Fibroblast of the conjunctiva (primary cell): ENCODE measurements around the gene PSMC1.

ENCODE experiments used
- DNase-seq: peaks from one replicate; pipeline ENCODE4 v3.0.0-alpha.2; 2010; ENCODE audit warnings: low read depth

PSMC1 gene

DNA sequence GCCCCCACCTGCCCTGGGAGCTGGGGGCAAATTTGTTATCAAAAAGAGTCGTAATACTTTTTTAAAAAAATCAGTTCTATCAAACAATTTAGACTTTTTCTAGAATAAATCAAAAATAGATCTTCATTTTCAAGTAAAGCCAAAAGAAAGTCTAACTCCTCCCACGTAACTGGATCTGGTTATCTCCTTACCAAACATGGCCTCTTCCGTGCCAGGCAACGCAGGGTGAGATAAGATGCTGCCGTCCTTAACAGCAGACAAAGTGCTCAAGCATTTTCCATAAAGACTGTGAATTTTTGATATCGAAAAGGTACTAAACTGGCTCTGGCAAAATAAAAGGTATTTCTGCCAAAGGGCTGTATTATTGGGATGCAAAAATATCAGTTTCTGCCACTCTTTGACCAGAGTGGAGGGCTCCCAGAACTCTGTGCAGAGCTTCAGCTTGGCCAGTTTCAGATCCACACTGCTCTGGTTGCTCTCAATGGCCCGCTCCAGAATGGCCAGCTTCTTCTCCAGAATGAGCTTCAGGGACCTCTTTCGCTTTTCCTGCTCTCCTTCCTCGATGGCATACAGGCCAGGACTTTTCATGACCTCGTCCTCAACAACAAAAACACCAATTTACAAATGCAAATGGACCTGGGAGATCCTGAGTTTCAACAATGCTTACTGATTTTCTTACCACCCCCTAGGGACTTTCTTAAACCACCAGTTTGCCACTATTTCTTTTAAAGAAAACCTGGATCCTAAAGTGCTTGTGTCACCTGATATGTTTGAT lies 46.4 kb downstream of the PSMC1 start:
- DNase-seq = no peak

DNA sequence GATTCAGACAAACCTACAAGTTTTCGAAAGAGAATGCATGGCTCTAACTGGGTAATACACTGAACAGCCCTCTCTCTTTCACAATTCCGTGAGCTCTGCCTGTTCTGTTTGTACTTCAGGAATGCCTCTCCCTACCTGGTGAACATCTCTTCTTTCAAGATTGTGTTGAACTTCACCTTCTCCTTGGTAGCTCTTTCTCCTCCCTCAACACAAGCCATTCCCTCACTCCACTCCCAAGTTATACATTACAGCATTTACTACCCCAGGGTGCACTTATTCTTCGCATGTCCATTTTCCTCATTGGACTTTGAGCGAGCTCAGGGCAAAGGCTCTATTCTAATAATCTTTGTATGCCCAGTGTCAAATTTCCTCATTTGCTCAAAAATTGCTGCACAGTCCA lies 47.1 kb downstream of the PSMC1 start:
- DNase-seq = no peak

DNA sequence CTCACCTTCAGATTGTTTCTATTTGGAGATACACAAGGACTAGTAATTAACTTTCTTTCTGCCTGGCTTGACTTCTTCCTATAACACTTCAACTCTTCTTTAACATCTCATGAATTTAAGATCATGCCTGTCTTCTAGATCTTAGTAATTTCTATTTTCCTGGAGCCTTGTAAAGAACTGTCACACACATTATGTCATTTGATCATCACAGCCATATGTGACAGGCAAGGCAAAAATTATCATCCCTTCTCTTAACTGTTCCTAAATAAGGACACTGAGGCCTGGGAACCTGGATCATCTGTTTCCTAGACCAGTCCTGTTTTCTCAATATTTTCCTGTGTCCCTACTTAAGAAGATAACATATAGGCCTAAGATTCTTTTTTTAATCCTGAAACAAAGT lies 48.1 kb downstream of the PSMC1 start:
- no peak for DNase-seq

DNA sequence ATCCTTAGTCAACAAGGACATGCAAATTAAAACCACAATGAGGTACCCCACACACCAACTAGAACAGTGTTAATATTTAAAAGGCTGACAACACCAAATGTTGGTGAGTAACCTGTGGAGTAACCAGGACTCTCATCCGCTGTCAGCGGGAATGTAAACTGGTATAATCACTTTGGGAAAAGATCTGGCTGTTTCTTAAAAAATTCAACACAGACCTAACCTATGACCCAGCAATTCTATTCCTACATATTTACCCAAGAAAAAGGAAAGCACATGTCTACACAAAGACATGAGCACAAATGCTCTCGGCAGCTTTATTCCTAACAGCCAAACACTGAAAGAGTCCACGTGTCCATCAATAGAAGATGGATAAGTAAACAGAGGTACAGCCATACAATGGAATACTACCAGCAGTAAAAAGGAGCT lies 48.8 kb downstream of the PSMC1 start:
- DNase-seq = no peak

GRCh38 chr14:90308561-90308960 lies 52.2 kb downstream of the PSMC1 start:
- DNase-seq = no peak

GRCh38 chr14:90317286-90317685 lies 60.9 kb downstream of the PSMC1 start:
- DNase-seq = no peak

DNA sequence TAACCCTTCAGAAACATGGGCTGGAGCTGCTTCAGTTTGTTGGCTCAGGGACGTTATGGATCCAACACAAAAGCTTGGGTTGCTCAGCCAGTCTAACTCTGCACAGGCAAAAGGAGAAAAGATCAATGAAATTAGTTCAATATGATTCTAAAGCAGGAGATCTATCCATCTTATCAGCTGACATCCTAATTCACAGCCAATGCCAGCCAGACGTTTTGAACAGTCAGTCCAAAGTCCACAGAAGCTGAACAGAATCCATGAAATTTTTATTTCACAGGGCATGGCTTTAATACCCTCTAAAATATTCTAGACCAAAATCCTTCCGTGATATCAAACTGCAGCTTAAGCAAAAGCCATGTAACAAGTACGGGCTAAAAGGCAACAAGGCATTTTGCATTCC lies 61.7 kb downstream of the PSMC1 start:
- no peak for DNase-seq

DNA sequence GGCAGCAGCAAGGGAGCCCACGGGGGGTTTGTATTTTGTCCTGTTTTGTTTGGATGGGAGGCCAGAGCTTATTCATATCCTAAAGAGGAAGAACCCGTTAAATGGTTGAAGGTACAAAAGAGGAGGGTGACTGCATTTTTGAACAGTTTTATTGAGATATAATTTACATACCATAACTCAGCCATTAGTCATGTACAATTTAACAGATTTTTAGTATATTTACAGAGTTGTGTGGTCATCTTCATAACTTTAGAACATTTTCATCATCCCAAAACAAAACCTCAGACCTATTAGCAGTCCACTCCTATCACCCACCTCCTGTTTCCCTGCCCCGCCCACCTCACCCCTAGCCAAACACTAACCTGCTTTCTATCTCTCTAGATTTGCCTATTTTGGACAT lies 62.8 kb downstream of the PSMC1 start:
- no peak for DNase-seq

DNA sequence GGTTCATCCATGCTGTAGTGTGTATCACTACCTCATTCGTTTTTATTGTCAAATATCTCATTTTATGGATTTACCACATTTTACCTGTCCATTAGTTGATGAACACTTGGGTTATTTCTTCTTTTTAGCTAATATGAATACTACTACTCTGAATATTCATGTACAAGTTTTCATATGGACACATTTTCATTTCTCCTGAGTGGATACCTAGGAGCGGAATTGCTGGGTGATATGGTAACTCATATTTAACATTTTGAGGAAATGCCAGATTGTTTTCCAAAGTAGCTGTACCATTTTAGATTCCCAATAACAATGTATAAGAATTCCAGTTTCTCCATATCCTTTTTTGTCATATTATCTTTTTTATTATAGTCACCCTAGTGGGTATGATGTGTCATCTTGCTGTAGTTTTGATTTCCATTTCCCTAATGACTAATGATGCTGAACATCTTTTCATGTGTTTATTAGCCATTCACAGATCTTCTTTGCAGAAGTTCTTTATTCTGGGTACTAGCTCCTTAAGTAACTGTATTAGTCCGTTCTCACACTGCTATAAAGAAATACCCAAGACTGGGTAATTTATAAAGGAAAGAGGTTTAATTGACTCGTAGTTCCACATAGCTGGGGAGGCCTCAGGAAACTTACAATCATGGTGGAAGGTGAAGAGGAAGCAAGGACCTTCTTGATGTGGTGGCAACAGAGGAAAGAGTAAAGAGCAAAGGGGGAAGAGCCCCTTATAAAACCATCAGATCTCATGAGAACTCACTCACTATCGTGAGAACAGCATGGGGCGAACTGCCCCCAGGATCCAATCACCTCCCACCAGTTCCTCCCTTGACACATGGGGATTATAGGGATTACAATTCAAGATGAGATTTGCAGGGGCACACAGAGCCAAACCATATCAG lies 63.5 kb downstream of the PSMC1 start:
- no peak for DNase-seq

DNA sequence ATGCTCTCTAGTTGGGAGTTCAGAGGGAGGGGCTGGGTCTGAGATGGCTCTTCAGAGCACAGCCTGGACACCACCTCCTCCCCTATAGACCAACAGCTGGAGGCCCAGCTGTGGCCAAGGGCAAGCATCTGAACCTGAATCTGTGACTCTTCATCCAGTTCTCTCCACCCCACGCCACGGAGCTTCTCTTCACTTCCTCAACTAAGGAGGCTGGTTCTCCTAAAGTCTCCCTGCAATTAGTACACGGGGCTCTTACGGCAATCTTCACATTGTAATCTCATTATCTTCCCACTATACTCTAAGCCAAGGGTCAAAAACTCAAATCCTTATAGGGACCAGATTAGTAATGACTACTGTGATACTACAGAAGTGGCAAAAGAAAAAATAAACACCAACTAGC lies 65.5 kb downstream of the PSMC1 start:
- DNase-seq = no peak
